Activated CD4-positive, alpha-beta T cell treated with anti-CD3 and anti-CD28 coated beads, Interleukin-2, amount 10 ng/mL, durations not matched to agents 7 days and 5 days (primary cell): ENCODE results near the gene ZNF773. TPM values are rescaled to one million over a fixed set of nuclear protein-coding genes. Genes with fewer than 3 reads are reported as not detected.
"Not testable (repeated sequence)": the region's sequence is repeated elsewhere in the genome, so short reads cannot be mapped to it uniquely, and the experiment has no call there.

Experiments
- CTCF ChIA-PET: fragments of 350-600 bp; sonication (Branson Sonifier 250); formaldehyde crosslinking; loops from one replicate; lab custom pipeline; 2021; ENCODE audit warnings: antibody characterized with exemption; lab: Charles Lee
- POLR2A ChIA-PET: fragments of 350-600 bp; sonication (Branson Sonifier 250); formaldehyde crosslinking; loops from one replicate; lab custom pipeline; 2021; ENCODE audit warnings: antibody characterized with exemption; lab: Charles Lee
- DNase-seq: peaks from one replicate; pipeline ENCODE4 v3.0.0-alpha.2; 2020
- H3K27ac Mint-ChIP-seq: one replicate; pipeline ENCODE4 v1.8.0; 2021; ENCODE audit warnings: mild to moderate bottlenecking, moderate library complexity, mixed read lengths
- H3K27me3 Mint-ChIP-seq: one replicate; pipeline ENCODE4 v1.8.0; 2021; ENCODE audit warnings: mixed read lengths
- H3K36me3 Mint-ChIP-seq: one replicate; pipeline ENCODE4 v1.8.0; 2021; ENCODE audit warnings: low read depth, mixed read lengths
- H3K4me1 Mint-ChIP-seq: one replicate; pipeline ENCODE4 v1.8.0; 2021; ENCODE audit warnings: mixed read lengths
- H3K4me3 Mint-ChIP-seq: one replicate; pipeline ENCODE4 v1.8.0; 2021; ENCODE audit warnings: mild to moderate bottlenecking, moderate library complexity, mixed read lengths
- H3K9me3 Mint-ChIP-seq: one replicate; pipeline ENCODE4 v1.8.0; 2021; ENCODE audit warnings: mixed read lengths
- total RNA-seq, 2 experiments: library from RNA; stranded (reverse); gene quantifications; one replicate each; pipeline ENCODE4 v1.2.3, GENCODE V29; 2021

The ZNF773 gene
- total RNA-seq, result 10 to 100 TPM; 10.6 to 11.0 TPM

DNA sequence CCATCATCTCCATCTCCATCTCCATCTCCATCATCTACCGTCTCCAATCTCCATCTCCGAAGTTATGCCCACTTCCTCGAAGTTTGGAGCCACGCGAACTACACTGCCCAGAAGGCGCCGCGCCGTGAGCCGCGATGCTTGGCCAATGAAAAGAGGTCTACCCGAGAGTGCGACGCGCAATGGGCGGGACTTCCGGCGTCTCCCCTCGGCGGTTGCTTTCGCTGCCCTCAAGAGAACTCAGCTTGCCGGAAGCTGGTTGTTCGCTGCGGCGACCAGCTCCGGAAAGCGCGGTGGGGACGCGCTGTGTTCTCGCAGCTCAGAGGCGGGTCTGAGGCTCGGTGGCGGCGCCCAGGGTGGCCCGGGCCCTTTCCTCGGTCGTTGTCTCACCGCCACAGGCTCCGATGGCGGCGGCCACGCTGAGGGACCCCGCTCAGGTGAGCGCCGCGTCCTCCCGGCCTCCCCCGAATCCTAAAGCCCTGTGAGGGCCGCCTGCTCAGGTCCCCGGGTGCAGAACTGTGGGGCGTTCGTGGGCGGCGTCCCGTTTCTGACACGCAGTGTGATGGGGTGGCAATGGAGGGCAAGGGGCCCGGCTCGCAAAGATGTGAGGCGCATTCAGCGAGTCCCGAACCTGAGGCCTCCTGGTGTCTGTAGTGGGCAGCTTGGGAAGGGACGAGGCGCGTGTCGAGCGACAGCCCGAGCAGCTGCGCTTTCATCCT is at the start of gene ZNF773:
TSS of gene ZNF773 (plus strand) at position 259 of the 716 bp plus-strand sequence. CDS start at position 402, 143 bp downstream.
- Mint-ChIP-seq H3K9me3 (peaks cover 48% of the 10 kb centered on the region), H3K4me3 (peak within 1 kb of the TSS; percentile 78), H3K4me1 (peaks cover 16% of the 10 kb centered on the region), H3K36me3 (peaks cover 52% of the 10 kb centered on the region), H3K27ac (peak within 1 kb of the TSS; percentile 85)
- CTCF ChIA-PET, result interaction anchor here (0.9 kb wide), 1 partner anchor 58 kb away, joined by 3 read pairs; no protein-coding TSS in a partner anchor
- not testable (repeated sequence) for H3K27me3 Mint-ChIP-seq
- peak; percentile 97 for DNase-seq
- POLR2A ChIA-PET, result interaction anchor here (0.6 kb wide), 1 partner anchor 67 kb away, joined by 4 read pairs; no protein-coding TSS in a partner anchor

DNA sequence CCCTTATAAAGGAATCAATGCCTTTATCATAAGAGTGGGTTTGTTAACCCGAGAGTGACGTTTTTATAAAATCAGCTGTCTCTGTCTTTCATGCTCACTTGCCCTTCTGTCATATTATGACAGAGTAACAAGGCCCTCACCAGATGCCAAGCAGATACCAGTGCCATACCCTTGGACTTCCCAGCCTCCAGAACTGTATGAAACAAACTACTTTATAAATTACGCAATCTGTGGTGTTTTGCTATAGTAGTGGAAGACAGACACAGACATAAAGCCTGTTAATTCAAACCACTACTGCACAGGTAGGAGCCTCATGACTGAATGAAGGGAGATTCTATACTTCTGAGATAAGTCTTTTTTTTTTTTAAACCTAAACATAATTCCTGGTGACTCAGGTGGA is 47.4 kb upstream of the ZNF773 start:
- H3K27ac Mint-ChIP-seq, result no peak overlapping the region
- ChIA-PET POLR2A (no interaction called here), CTCF (no interaction called here)
- H3K9me3 Mint-ChIP-seq, result peaks cover 57% of the 10 kb centered on the region
- no peaks in the 10 kb centered on the region for H3K4me1 Mint-ChIP-seq
- no peaks in the 10 kb centered on the region for H3K27me3 Mint-ChIP-seq
- H3K4me3 Mint-ChIP-seq, result no peak overlapping the region
- DNase-seq, result no peak
- peaks cover 15% of the 10 kb centered on the region for H3K36me3 Mint-ChIP-seq

DNA sequence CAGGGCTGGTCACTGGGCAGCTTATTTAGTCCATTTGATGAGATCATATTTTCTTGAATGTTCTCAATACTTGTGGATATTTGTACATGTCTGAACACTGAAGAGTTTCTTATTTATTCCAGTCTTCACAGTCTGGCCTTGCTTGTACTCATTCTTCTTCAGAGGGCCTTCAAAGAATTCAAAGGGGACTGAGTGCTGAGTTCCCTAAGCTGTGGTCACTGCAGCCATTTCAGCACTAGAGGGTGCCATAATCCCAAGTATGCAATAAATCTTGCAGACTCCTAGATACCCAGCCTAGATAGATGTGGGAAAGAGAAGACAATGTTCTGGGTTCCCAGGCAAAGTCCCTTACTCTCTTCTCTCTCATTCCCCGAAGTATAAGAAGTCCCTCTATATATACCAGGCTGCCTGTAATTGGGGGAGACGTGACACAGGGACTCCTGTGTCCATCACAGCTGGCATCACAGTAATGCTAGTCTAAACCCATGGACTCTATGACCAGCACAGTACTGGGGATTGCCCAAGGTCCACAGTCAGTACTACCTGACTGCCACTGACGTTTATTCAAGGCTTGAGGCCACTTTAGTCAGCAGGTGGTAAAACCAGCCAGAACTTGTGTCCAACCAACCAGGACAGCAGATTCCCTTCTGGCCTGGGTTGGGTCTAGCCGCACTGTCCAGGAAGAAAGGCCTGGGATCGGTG is 33.9 kb upstream of the ZNF773 start:
- ChIA-PET POLR2A (no interaction called here), CTCF (interaction anchor here (0.6 to 0.7 kb wide), 3 partner anchors 27 to 534 kb away, joined by 3 to 4 read pairs (median 4); no protein-coding TSS in a partner anchor)
- DNase-seq, result peak; percentile 50
- Mint-ChIP-seq H3K36me3 (peaks cover 19% of the 10 kb centered on the region), H3K4me1 (no peaks in the 10 kb centered on the region), H3K9me3 (peaks cover 60% of the 10 kb centered on the region), H3K27me3 (no peaks in the 10 kb centered on the region), H3K27ac (no peak overlapping the region), H3K4me3 (no peak overlapping the region)

DNA sequence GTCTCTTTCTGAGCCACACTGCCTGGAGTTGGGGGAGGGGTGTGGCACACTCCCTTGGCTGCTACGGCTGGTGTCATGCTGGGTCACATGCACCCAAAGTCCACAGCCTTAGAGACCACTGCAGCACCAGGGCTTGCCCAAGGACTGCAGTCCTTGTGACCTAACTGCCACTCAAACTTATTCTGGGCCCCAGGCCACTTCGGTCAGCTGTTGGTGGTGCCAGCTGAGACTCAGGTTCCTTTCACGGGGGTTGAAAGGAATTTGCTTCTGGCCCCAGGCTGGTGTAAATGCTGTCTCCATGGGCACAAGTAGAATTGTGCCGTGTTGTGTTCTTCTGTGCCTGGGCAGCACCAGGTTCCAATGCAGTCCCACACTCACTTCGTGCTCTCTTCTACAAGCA is 33.2 kb upstream of the ZNF773 start:
- POLR2A ChIA-PET, result no interaction called here
- Mint-ChIP-seq H3K4me3 (no peak overlapping the region), H3K27me3 (no peaks in the 10 kb centered on the region), H3K36me3 (peaks cover 24% of the 10 kb centered on the region), H3K9me3 (peaks cover 59% of the 10 kb centered on the region), H3K4me1 (no peaks in the 10 kb centered on the region), H3K27ac (no peak overlapping the region)
- CTCF ChIA-PET, result interaction anchor here (1.0 kb wide), 1 partner anchor 11 kb away, joined by 3 read pairs; the partner anchor contains the start of gene ZNF772
- DNase-seq, result no peak

DNA sequence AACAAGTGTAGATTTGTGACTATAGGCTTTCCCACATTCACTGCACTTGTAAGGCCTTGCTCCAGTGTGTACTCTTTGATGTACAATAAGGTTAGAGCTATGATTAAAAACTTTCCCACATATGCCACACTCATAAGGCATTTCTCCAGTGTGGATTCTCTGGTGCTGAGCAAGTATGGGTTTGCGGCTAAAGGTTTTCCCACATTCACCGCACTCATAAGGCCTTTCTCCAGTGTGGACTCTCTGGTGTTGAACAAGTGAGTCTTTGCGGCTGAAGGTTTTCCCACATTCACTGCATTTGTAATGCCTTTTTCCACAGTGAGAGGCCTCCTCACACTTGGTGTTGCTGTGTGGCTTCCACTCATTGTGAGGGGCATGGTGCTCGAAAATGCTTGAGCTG is 26.1 kb upstream of the ZNF773 start:
- no peak for DNase-seq
- POLR2A ChIA-PET, result no interaction called here
- peaks cover 22% of the 10 kb centered on the region for H3K4me1 Mint-ChIP-seq
- no peak overlapping the region for H3K4me3 Mint-ChIP-seq
- peaks cover 83% of the 10 kb centered on the region for H3K36me3 Mint-ChIP-seq
- H3K27ac Mint-ChIP-seq, result no peak overlapping the region
- CTCF ChIA-PET, result no interaction called here
- no peaks in the 10 kb centered on the region for H3K27me3 Mint-ChIP-seq
- peaks cover 76% of the 10 kb centered on the region for H3K9me3 Mint-ChIP-seq

DNA sequence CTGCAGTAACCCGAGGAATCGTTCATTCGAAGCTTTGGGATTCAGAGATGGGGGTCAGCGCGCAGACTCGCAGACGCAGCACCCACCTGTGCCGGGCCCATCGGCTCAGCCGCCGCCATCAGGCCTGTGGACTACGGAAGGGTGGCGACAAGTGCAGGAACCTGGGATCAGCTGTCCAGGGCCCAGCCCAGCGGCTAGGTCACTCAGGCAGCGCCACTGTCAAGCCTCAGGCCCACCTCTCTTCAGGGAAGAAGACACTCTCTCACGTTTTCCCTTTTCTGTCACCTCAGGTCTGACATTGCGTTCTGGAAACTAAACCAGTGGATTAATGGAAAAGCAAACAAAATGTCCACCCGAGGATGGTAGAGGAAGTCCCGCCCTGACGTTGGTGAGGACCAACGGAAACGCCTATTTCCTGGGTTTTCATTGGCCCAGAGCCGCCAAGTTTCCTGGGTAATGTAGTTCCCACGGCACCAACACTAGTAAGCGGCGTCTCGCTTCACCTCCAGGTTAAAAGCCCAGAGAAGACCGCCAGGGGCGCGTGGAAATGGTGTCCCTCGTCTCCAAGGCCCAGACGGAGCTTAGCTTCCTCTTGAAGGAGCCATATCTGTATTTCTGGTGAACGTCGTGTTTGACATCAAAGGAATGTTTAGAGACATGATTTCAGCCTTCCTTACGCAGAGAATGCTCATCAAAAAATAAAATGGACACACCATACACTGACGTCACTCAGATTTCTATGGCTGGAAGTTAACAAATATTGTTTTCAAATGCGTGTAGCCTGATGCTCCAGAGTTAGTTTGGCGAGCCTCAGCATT is 22.3 kb upstream of the ZNF773 start, which contains the start of gene ZNF772:
TSS of gene ZNF772 (minus strand) at position 376 of the 818 bp plus-strand sequence. CDS start at position 119, 257 bp downstream.
- ChIA-PET CTCF (interaction anchor here (0.5 to 1.5 kb wide), 9 partner anchors 9 to 484 kb away, joined by 3 to 5 read pairs (median 3); partner anchors contain the start of genes ZNF211 and ZNF551), POLR2A (no interaction called here)
- Mint-ChIP-seq H3K4me1 (peaks cover 22% of the 10 kb centered on the region), H3K36me3 (peaks cover 58% of the 10 kb centered on the region), H3K4me3 (peak within 1 kb of the TSS; percentile 73), H3K27me3 (no peaks in the 10 kb centered on the region), H3K9me3 (peaks cover 60% of the 10 kb centered on the region), H3K27ac (peak within 1 kb of the TSS; percentile 91)
- DNase-seq, result peak; percentile 94

DNA sequence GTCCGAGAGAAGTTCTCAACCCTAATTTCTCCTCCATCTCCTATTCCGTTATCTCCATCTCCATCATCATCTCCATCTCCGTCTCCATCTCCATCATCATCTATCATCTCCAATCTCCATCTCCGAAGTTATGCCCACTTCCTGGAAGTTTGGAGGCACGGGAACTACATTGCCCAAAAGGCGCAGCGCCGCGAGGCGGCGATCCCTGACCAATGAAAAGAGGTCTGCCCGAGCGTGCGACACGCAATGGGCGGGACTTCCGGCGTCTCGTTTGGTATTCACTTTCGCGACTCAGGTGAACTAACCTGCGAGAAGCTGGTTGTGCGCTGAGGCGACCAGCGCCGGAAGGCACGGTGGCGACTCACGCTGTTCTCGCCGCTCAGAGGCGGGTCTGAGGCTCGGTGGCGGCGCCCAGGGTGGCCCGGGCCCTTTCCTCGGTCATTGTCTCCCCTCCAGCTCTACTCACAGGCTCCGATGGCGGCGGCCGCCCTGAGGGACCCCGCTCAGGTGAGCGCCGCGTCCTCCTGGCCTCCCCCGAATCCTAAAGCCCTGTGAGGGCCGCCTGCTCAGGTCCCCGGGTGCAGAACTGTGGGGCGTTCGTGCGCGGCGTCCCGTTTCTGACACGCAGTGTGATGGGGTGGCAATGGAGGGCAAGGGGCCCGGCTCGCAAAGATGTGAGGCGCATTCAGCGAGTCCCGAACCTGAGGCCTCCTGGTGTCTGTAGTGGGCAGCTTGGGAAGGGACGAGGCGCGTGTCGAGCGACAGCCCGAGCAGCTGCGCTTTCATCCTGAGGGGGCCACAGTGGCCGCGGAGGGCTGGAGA is 12.1 kb upstream of the ZNF773 start, which contains the start of gene ZNF419:
TSS of gene ZNF419 (plus strand) at position 274 of the 822 bp plus-strand sequence. CDS start at position 475, 201 bp downstream.
- DNase-seq, result peak; percentile 96
- peaks cover 16% of the 10 kb centered on the region for H3K4me1 Mint-ChIP-seq
- H3K9me3 Mint-ChIP-seq, result peaks cover 45% of the 10 kb centered on the region
- peak within 1 kb of the TSS; percentile 55 for H3K4me3 Mint-ChIP-seq
- peaks cover 50% of the 10 kb centered on the region for H3K36me3 Mint-ChIP-seq
- CTCF ChIA-PET, POLR2A ChIA-PET, H3K27me3 Mint-ChIP-seq: not testable (repeated sequence)
- H3K27ac Mint-ChIP-seq, result peak within 1 kb of the TSS; percentile 75

DNA sequence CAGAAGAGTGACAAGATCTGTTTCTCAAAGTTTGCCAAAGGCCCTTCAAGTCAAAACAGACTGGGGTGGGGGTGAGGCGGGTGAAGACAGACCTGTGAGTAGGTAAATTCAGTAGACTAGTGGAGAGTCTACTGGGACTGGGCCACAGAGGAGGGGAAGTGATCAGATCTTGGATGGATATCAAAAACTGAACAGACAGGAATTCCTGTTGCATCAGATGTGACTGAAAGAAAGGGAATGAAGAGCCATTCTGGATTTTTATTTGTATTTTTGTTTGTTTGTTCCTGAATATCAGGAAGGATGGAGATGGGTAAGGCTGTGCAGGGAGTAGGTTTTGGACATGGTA is 11.5 kb upstream of the ZNF773 start:
- H3K27me3 Mint-ChIP-seq, CTCF ChIA-PET, POLR2A ChIA-PET, DNase-seq: not testable (repeated sequence)
- H3K27ac Mint-ChIP-seq, result peak overlapping the region; percentile 6
- H3K4me3 Mint-ChIP-seq, result peak overlapping the region; percentile 55
- H3K9me3 Mint-ChIP-seq, result peaks cover 49% of the 10 kb centered on the region
- H3K4me1 Mint-ChIP-seq, result peaks cover 16% of the 10 kb centered on the region
- peaks cover 56% of the 10 kb centered on the region for H3K36me3 Mint-ChIP-seq

DNA sequence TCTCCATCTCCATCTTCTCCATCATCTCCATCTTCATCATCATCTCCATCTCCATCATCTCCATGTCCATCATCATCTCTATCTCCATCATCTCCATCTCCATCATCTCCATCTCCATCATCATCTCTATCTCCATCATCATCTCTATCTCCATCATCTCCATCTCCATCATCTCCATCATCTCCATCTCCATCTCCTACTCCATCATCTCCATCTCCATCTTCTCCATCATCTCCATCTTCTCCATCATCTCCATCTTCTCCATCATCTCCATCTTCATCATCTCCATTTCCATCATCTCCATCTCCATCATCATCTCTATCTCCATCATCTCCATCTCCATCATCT is 432 bp upstream of the ZNF773 start:
- peak overlapping the region; percentile 85 for H3K27ac Mint-ChIP-seq
- POLR2A ChIA-PET, DNase-seq, H3K27me3 Mint-ChIP-seq: not testable (repeated sequence)
- CTCF ChIA-PET, result interaction anchor here (0.9 kb wide), 1 partner anchor 59 kb away, joined by 3 read pairs; no protein-coding TSS in a partner anchor
- peak overlapping the region; percentile 78 for H3K4me3 Mint-ChIP-seq
- H3K9me3 Mint-ChIP-seq, result peaks cover 52% of the 10 kb centered on the region
- H3K4me1 Mint-ChIP-seq, result peaks cover 16% of the 10 kb centered on the region
- H3K36me3 Mint-ChIP-seq, result peaks cover 52% of the 10 kb centered on the region

DNA sequence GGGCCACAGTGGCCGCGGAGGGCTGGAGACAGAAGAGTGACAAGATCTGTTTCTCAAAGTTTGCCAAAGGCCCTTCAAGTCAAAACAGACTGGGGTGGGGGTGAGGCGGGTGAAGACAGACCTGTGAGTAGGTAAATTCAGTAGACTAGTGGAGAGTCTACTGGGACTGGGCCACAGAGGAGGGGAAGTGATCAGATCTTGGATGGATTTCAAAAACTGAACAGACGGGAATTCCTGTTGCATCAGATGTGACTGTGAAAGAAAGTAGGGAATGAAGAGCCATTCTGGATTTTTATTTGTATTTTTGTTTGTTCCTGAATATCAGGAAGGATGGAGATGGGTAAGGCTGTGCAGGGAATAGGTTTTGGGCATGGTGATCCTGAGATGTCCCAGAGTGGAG is 662 bp downstream of the ZNF773 start:
- DNase-seq, H3K27me3 Mint-ChIP-seq: not testable (repeated sequence)
- peaks cover 48% of the 10 kb centered on the region for H3K9me3 Mint-ChIP-seq
- peak overlapping the region; percentile 78 for H3K4me3 Mint-ChIP-seq
- H3K4me1 Mint-ChIP-seq, result peaks cover 16% of the 10 kb centered on the region
- CTCF ChIA-PET, result interaction anchor here (0.9 kb wide), 1 partner anchor 58 kb away, joined by 3 read pairs; no protein-coding TSS in a partner anchor
- H3K36me3 Mint-ChIP-seq, result peaks cover 53% of the 10 kb centered on the region
- POLR2A ChIA-PET, result interaction anchor here (0.6 kb wide), 1 partner anchor 66 kb away, joined by 4 read pairs; no protein-coding TSS in a partner anchor
- H3K27ac Mint-ChIP-seq, result peak overlapping the region; percentile 85

DNA sequence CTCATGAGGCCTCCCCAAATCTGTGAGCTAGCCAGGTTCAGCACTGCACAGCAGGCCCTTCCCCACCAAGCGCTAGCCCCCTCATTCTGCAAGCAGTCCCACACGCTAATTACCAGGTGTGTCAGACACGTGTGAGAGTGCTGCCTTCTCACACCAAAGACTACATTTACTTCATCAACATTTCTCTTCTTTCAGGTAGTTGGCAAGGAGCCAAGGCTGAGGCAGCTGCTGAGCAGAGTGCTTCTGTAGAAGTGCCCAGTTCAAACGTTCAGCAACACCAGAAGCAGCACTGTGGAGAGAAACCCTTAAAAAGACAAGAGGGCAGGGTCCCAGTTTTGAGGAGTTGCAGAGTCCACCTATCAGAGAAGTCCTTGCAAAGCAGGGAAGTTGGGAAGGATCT is 6.4 kb downstream of the ZNF773 start:
- H3K36me3 Mint-ChIP-seq, result peaks cover 81% of the 10 kb centered on the region

More for the DNA sequence above, 6.4 kb downstream of the ZNF773 start:
- CTCF ChIA-PET, result no interaction called here
- DNase-seq, result no peak
- Mint-ChIP-seq H3K27ac (no peak overlapping the region), H3K9me3 (peaks cover 57% of the 10 kb centered on the region), H3K4me3 (no peak overlapping the region), H3K4me1 (peaks cover 3% of the 10 kb centered on the region), H3K27me3 (no peaks in the 10 kb centered on the region)
- POLR2A ChIA-PET, result no interaction called here
